NK-92 (cell line): Measurements from ENCODE around the gene FTSJ3.
A peak's percentile ranks its signal among the peaks of the same experiment; 100 is the strongest.
"Not testable (repeated sequence)": the region's sequence is repeated elsewhere in the genome, so short reads cannot be mapped to it uniquely, and the experiment has no call there.

Experiments used
- DNase-seq: peaks from one replicate; lab custom pipeline; 2025; ENCODE audit not compliant: unreplicated experiment; lab: John Stamatoyannopoulos, UW

Gene FTSJ3

GRCh38 chr17:63827002-63827800 lies at the start of gene FTSJ3, which contains the start of gene PSMC5:
Gene FTSJ3 (minus strand): TSS chr17:63827663. CDS start chr17:63826902, 761 bp downstream.
Gene PSMC5 (plus strand): TSS chr17:63827431. CDS start chr17:63827491, 60 bp downstream.
- peak; percentile 59 for DNase-seq

GRCh38 chr17:63874693-63875092 lies 47.2 kb upstream of the FTSJ3 start:
- not testable (repeated sequence) for DNase-seq

- DNase-seq = not testable (repeated sequence)
Measured at GRCh38 chr17:63874061-63874626, 46.7 kb upstream of the FTSJ3 start.

GRCh38 chr17:63873577-63873976 lies 46.1 kb upstream of the FTSJ3 start, which contains the start of gene CSH2:
Gene CSH2 (minus strand): TSS chr17:63873677. CDS start chr17:63873614, 63 bp downstream.
- DNase-seq = not testable (repeated sequence)

GRCh38 chr17:63871646-63872365 lies 44.3 kb upstream of the FTSJ3 start:
- DNase-seq = not testable (repeated sequence)

- not testable (repeated sequence) for DNase-seq
Measured at GRCh38 chr17:63870292-63870665, 42.8 kb upstream of the FTSJ3 start.

- DNase-seq = not testable (repeated sequence)
Measured at GRCh38 chr17:63869491-63870291, 42.2 kb upstream of the FTSJ3 start.

- DNase-seq = not testable (repeated sequence)
Measured at GRCh38 chr17:63866625-63867024, 39.2 kb upstream of the FTSJ3 start.

- no peak for DNase-seq
Measured at GRCh38 chr17:63859257-63859656, 31.8 kb upstream of the FTSJ3 start.

GRCh38 chr17:63856425-63856824 lies 29.0 kb upstream of the FTSJ3 start:
- not testable (repeated sequence) for DNase-seq

- DNase-seq = no peak
Measured at GRCh38 chr17:63855185-63855584, 27.7 kb upstream of the FTSJ3 start.

- DNase-seq = no peak
Measured at GRCh38 chr17:63854709-63855108, 27.2 kb upstream of the FTSJ3 start.

- no peak for DNase-seq
Measured at GRCh38 chr17:63853260-63853659, 25.8 kb upstream of the FTSJ3 start.

GRCh38 chr17:63850401-63850800 lies 22.9 kb upstream of the FTSJ3 start:
- DNase-seq = no peak

- DNase-seq = peak; percentile 34
Measured at GRCh38 chr17:63848834-63849689, 21.6 kb upstream of the FTSJ3 start.

- no peak for DNase-seq
Measured at GRCh38 chr17:63847525-63848249, 20.2 kb upstream of the FTSJ3 start.

- DNase-seq = no peak
Measured at GRCh38 chr17:63845509-63845908, 18.0 kb upstream of the FTSJ3 start.

GRCh38 chr17:63843910-63844677 lies 16.6 kb upstream of the FTSJ3 start:
- DNase-seq = no peak
